ENCODE measurements around the gene TGFBR3.

Gene TGFBR3

GRCh38 chr1:91829293-91830153, 56.4 kb downstream of the TGFBR3 start:
- no peaks in the 10 kb centered on the region for H3K4me1 ChIP-seq (ENCODE audit: insufficient read depth, low read length)
- H3K36me3 ChIP-seq (ENCODE audit: insufficient read depth, low read length), result no peaks in the 10 kb centered on the region
- no peak overlapping the region for H3K9ac ChIP-seq (ENCODE audit: low read depth, low read length)
- H3K9me3 ChIP-seq (ENCODE audit: control insufficient read depth, insufficient read depth, low read length), result no peaks in the 10 kb centered on the region

GRCh38 chr1:91828583-91829281, 57.2 kb downstream of the TGFBR3 start:
- H3K36me3 ChIP-seq (ENCODE audit: insufficient read depth, low read length), result no peaks in the 10 kb centered on the region
- no peak overlapping the region for H3K9ac ChIP-seq (ENCODE audit: low read depth, low read length)
- H3K4me1 ChIP-seq (ENCODE audit: insufficient read depth, low read length), result no peaks in the 10 kb centered on the region

GRCh38 chr1:91827459-91828321, 58.3 kb downstream of the TGFBR3 start:
- H3K4me1 ChIP-seq (ENCODE audit: insufficient read depth, low read length), result no peaks in the 10 kb centered on the region
- no peaks in the 10 kb centered on the region for H3K36me3 ChIP-seq (ENCODE audit: insufficient read depth, low read length)
- no peak overlapping the region for H3K9ac ChIP-seq (ENCODE audit: low read depth, low read length)
- H3K9me3 ChIP-seq (ENCODE audit: control insufficient read depth, insufficient read depth, low read length), result no peaks in the 10 kb centered on the region

More at GRCh38 chr1:91828583-91829281, 57.2 kb downstream of the TGFBR3 start:
- no peaks in the 10 kb centered on the region for H3K9me3 ChIP-seq (ENCODE audit: control insufficient read depth, insufficient read depth, low read length)

GRCh38 chr1:91827087-91827458, 58.9 kb downstream of the TGFBR3 start:
- Histone ChIP-seq H3K36me3 (ENCODE audit: insufficient read depth, low read length) (no peaks in the 10 kb centered on the region), H3K4me1 (ENCODE audit: insufficient read depth, low read length) (no peaks in the 10 kb centered on the region), H3K9ac (ENCODE audit: low read depth, low read length) (no peak overlapping the region), H3K9me3 (ENCODE audit: control insufficient read depth, insufficient read depth, low read length) (no peaks in the 10 kb centered on the region)

- Histone ChIP-seq H3K9me3 (ENCODE audit: control insufficient read depth, insufficient read depth, low read length) (no peaks in the 10 kb centered on the region), H3K36me3 (ENCODE audit: insufficient read depth, low read length) (no peaks in the 10 kb centered on the region), H3K4me1 (ENCODE audit: insufficient read depth, low read length) (no peaks in the 10 kb centered on the region), H3K9ac (ENCODE audit: low read depth, low read length) (no peak overlapping the region)
Measured at GRCh38 chr1:91826649-91827048, 59.3 kb downstream of the TGFBR3 start.

GRCh38 chr1:91826248-91826647, 59.7 kb downstream of the TGFBR3 start:
- H3K9ac ChIP-seq (ENCODE audit: low read depth, low read length), result no peak overlapping the region
- H3K9me3 ChIP-seq (ENCODE audit: control insufficient read depth, insufficient read depth, low read length), result no peaks in the 10 kb centered on the region
- no peaks in the 10 kb centered on the region for H3K4me1 ChIP-seq (ENCODE audit: insufficient read depth, low read length)
- H3K36me3 ChIP-seq (ENCODE audit: insufficient read depth, low read length), result no peaks in the 10 kb centered on the region

GRCh38 chr1:91821126-91821868, 64.7 kb downstream of the TGFBR3 start:
- Histone ChIP-seq H3K4me1 (ENCODE audit: insufficient read depth, low read length) (peaks cover 11% of the 10 kb centered on the region), H3K9me3 (ENCODE audit: control insufficient read depth, insufficient read depth, low read length) (no peaks in the 10 kb centered on the region), H3K36me3 (ENCODE audit: insufficient read depth, low read length) (no peaks in the 10 kb centered on the region), H3K9ac (ENCODE audit: low read depth, low read length) (no peak overlapping the region)

- peaks cover 11% of the 10 kb centered on the region for H3K4me1 ChIP-seq (ENCODE audit: insufficient read depth, low read length)
- no peak overlapping the region for H3K9ac ChIP-seq (ENCODE audit: low read depth, low read length)
- no peaks in the 10 kb centered on the region for H3K36me3 ChIP-seq (ENCODE audit: insufficient read depth, low read length)
- no peaks in the 10 kb centered on the region for H3K9me3 ChIP-seq (ENCODE audit: control insufficient read depth, insufficient read depth, low read length)
Measured at GRCh38 chr1:91819038-91819788, 66.7 kb downstream of the TGFBR3 start.

- H3K4me1 ChIP-seq (ENCODE audit: insufficient read depth, low read length), result peaks cover 11% of the 10 kb centered on the region
- H3K9me3 ChIP-seq (ENCODE audit: control insufficient read depth, insufficient read depth, low read length), result no peaks in the 10 kb centered on the region
- no peak overlapping the region for H3K9ac ChIP-seq (ENCODE audit: low read depth, low read length)
- H3K36me3 ChIP-seq (ENCODE audit: insufficient read depth, low read length), result no peaks in the 10 kb centered on the region
Measured at GRCh38 chr1:91818713-91818975, 67.3 kb downstream of the TGFBR3 start.

- H3K4me1 ChIP-seq (ENCODE audit: insufficient read depth, low read length), result peaks cover 11% of the 10 kb centered on the region
Measured at GRCh38 chr1:91817211-91817905, 68.6 kb downstream of the TGFBR3 start.

GRCh38 chr1:91816031-91816430, 69.9 kb downstream of the TGFBR3 start:
- H3K9ac ChIP-seq (ENCODE audit: low read depth, low read length), result no peak overlapping the region
- no peaks in the 10 kb centered on the region for H3K9me3 ChIP-seq (ENCODE audit: control insufficient read depth, insufficient read depth, low read length)
- peaks cover 11% of the 10 kb centered on the region for H3K4me1 ChIP-seq (ENCODE audit: insufficient read depth, low read length)
- no peaks in the 10 kb centered on the region for H3K36me3 ChIP-seq (ENCODE audit: insufficient read depth, low read length)

More at GRCh38 chr1:91817211-91817905, 68.6 kb downstream of the TGFBR3 start:
- Histone ChIP-seq H3K9ac (ENCODE audit: low read depth, low read length) (no peak overlapping the region), H3K9me3 (ENCODE audit: control insufficient read depth, insufficient read depth, low read length) (no peaks in the 10 kb centered on the region), H3K36me3 (ENCODE audit: insufficient read depth, low read length) (no peaks in the 10 kb centered on the region)

- peaks cover 11% of the 10 kb centered on the region for H3K4me1 ChIP-seq (ENCODE audit: insufficient read depth, low read length)
- H3K36me3 ChIP-seq (ENCODE audit: insufficient read depth, low read length), result no peaks in the 10 kb centered on the region
- H3K9ac ChIP-seq (ENCODE audit: low read depth, low read length), result no peak overlapping the region
- no peaks in the 10 kb centered on the region for H3K9me3 ChIP-seq (ENCODE audit: control insufficient read depth, insufficient read depth, low read length)
Measured at GRCh38 chr1:91814448-91814847, 71.5 kb downstream of the TGFBR3 start.

GRCh38 chr1:91813813-91814212, 72.1 kb downstream of the TGFBR3 start:
- Histone ChIP-seq H3K4me1 (ENCODE audit: insufficient read depth, low read length) (peaks cover 11% of the 10 kb centered on the region), H3K36me3 (ENCODE audit: insufficient read depth, low read length) (no peaks in the 10 kb centered on the region), H3K9me3 (ENCODE audit: control insufficient read depth, insufficient read depth, low read length) (no peaks in the 10 kb centered on the region), H3K9ac (ENCODE audit: low read depth, low read length) (no peak overlapping the region)

Data from ES-I3 (cell line).